Caco-2 (cell line): Measurements from ENCODE around the gene SYNPO. TPM values are rescaled to one million over a fixed set of nuclear protein-coding genes. Genes with fewer than 3 reads are reported as not detected.
A peak's percentile ranks its signal among the peaks of the same experiment; 100 is the strongest.

ENCODE experiments used
- BruUV-seq: library from RNA; stranded (reverse); fragments of 400-500 nt; replicated peaks from 2 replicates; lab custom pipeline; 2021; lab: Mats Ljungman, UMichigan
- CTCF ChIA-PET: fragments of 300-600 bp; sonication (Branson Sonifier 250); formaldehyde crosslinking; loops from one replicate; lab custom pipeline; 2022; ENCODE audit warnings: antibody characterized with exemption; lab: Charles Lee
- POLR2A ChIA-PET: fragments of 300-600 bp; sonication (Branson Sonifier 250); formaldehyde crosslinking; loops from one replicate; lab custom pipeline; 2022; ENCODE audit warnings: antibody characterized with exemption; lab: Charles Lee
- DNase-seq, 2 experiments: peaks; one replicate each; pipeline versions ENCODE4 v3.0.0 to v3.0.0-alpha.2; 2020 to 2022
- H3K27me3 ChIP-seq: replicated peaks from 2 replicates; pipeline ENCODE4 v1.6.0; 2011; ENCODE audit warnings: low read length; ENCODE audit not compliant: control insufficient read depth, insufficient read depth
- H3K36me3 ChIP-seq: 2 replicates; pipeline ENCODE4 v1.5.1; 2011; ENCODE audit warnings: low read length; ENCODE audit not compliant: control insufficient read depth, insufficient read depth
- H3K4me1 ChIP-seq: fragments of 250-450 bp; sonication (Bioruptor Pico); 2 replicates; pipeline ENCODE4 v1.5.1; 2020; ENCODE audit warnings: mild to moderate bottlenecking
- H3K4me3 ChIP-seq: 2 replicates; pipeline ENCODE4 v1.5.1; 2011; ENCODE audit warnings: low read depth, mild to moderate bottlenecking, control low read depth, low read length
- H3K9me3 ChIP-seq: fragments of 250-450 bp; sonication (Bioruptor Pico); 2 replicates; pipeline ENCODE4 v1.5.1; 2020; ENCODE audit warnings: mild to moderate bottlenecking, moderate library complexity
- H3K27ac Mint-ChIP-seq: one replicate; pipeline ENCODE4 v1.8.0; 2022; ENCODE audit warnings: mixed read lengths; ENCODE audit not compliant: unreplicated experiment
- H3K27me3 Mint-ChIP-seq: one replicate; pipeline ENCODE4 v1.8.0; 2022; ENCODE audit warnings: mixed read lengths; ENCODE audit not compliant: insufficient read depth, unreplicated experiment
- H3K36me3 Mint-ChIP-seq: one replicate; pipeline ENCODE4 v1.8.0; 2022; ENCODE audit warnings: mild to moderate bottlenecking, mixed read lengths; ENCODE audit not compliant: insufficient read depth, unreplicated experiment
- H3K4me1 Mint-ChIP-seq: one replicate; pipeline ENCODE4 v1.8.0; 2022; ENCODE audit warnings: low read depth, mixed read lengths; ENCODE audit not compliant: unreplicated experiment
- H3K4me3 Mint-ChIP-seq: one replicate; pipeline ENCODE4 v1.8.0; 2022; ENCODE audit warnings: mild to moderate bottlenecking, moderate library complexity, mixed read lengths; ENCODE audit not compliant: unreplicated experiment
- H3K9me3 Mint-ChIP-seq: one replicate; pipeline ENCODE4 v1.8.0; 2022; ENCODE audit warnings: mixed read lengths; ENCODE audit not compliant: unreplicated experiment
- CTCF ChIP-seq, 2 experiments: fragments of 200-600 bp in 1 of 2; IDR thresholded peaks; 1 replicate in 1 of 2; 2 replicates in 1 of 2; pipeline versions ENCODE4 v1.5.1 to v1.8.0; 2011 to 2022; ENCODE audit warnings: antibody characterized with exemption in 1 of 2, control low read depth in 1 of 2, inconsistent platforms in 1 of 2, low read depth in 1 of 2, low read length in 1 of 2, mild to moderate bottlenecking in 1 of 2, moderate library complexity in 1 of 2; ENCODE audit not compliant: insufficient read depth in 1 of 2, severe bottlenecking in 1 of 2, unreplicated experiment in 1 of 2
- intact Hi-C: fragments of 100-400 bp; cut with micrococcal nuclease; formaldehyde crosslinking; loops from one replicate; pipeline ENCODE4 v1.10.0; 2022; ENCODE audit not compliant: unreplicated experiment
- total RNA-seq: library from RNA; stranded (reverse); gene quantifications from 2 replicates; pipeline ENCODE4 v1.2.3, GENCODE V29; 2022

Gene SYNPO
- total RNA-seq, 1 experiment from 2014 or later = 25.1 TPM

DNA sequence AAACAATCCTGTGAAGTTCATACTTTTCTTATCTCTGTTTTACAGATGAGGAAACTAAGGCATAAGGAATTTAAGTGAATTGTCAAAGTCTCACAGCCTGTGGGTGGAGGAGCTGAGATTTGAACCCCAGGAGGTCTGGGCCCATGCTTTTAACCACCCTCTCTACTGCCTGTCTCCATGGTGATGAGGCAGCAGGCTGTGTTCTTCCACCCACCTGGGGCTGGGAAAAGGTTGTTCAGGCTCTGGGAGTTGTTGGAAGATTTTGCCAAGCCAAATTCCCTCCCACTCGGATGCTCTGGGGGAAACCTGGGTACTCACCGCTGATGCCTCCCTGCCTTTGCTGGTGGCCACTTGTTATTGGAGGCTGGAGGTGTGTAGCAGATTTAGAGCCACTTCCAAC, 18.3 kb upstream of the SYNPO start:
- Histone ChIP-seq H3K4me3 (no peak overlapping the region), H3K36me3 (no peaks in the 10 kb centered on the region), H3K4me1 (peaks cover 8% of the 10 kb centered on the region), H3K9me3 (no peaks in the 10 kb centered on the region), H3K27me3 (no peaks in the 10 kb centered on the region)
- H3K9me3 Mint-ChIP-seq = no peaks in the 10 kb centered on the region
- no peaks in the 10 kb centered on the region for H3K27me3 Mint-ChIP-seq
- intact Hi-C loops = no loop called here
- no peak overlapping the region for H3K27ac Mint-ChIP-seq
- no peak overlapping the region for H3K4me3 Mint-ChIP-seq
- no peak for DNase-seq
- no peak for TF ChIP-seq CTCF (IDR thresholded peaks at IDR 0.05; ENCODE audit: insufficient read depth in 1 of 2, low read depth in 1 of 2, low read length in 1 of 2, severe bottlenecking in 1 of 2, unreplicated experiment in 1 of 2)
- ChIA-PET CTCF (no interaction called here), POLR2A (no interaction called here)
- BruUV-seq = no TSS peak
- H3K4me1 Mint-ChIP-seq = peaks cover 9% of the 10 kb centered on the region
- H3K36me3 Mint-ChIP-seq = no peaks in the 10 kb centered on the region

DNA sequence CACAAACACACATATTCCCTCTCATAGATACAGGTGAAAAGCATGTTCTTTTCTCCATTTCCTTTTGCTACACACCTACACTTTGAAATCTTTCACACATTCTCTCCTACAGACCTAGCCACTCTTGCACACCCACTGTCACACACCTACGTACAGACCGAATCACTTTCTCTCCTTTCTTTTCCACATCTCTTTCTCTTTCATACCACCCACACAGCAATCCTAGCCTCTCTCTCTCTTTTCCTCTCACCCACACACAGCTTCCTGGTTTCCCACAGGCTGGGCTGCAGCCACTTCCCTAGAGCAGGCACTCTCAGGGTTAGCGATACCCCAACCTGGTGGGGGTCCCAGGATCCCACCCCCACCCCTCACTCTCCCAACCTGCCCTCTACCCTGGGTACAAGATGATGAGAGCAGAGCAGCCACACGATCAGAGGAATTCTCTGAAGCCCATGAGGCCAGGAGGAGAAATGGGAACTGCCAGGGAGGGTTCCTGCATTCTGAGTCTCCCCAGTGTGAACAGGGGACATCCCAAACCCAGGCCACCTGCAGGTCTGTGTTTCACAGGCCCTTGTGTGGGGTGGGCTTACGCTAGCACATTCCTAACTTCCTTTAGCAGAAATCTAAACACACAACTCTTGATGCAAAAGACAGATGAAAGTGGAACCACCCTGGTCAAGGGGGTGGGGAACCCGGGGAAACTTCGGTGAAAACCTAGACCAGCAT, 17.1 kb upstream of the SYNPO start:
- H3K4me1 ChIP-seq = peaks cover 15% of the 10 kb centered on the region
- no peaks in the 10 kb centered on the region for H3K36me3 ChIP-seq
- POLR2A ChIA-PET = no interaction called here
- no peak overlapping the region for H3K4me3 ChIP-seq
- H3K27ac Mint-ChIP-seq = no peak overlapping the region
- CTCF ChIA-PET = no interaction called here
- no peaks in the 10 kb centered on the region for H3K36me3 Mint-ChIP-seq
- H3K4me1 Mint-ChIP-seq = peaks cover 16% of the 10 kb centered on the region
- no peak overlapping the region for H3K4me3 Mint-ChIP-seq
- no peak for TF ChIP-seq CTCF (IDR thresholded peaks at IDR 0.05; ENCODE audit: insufficient read depth in 1 of 2, low read depth in 1 of 2, low read length in 1 of 2, severe bottlenecking in 1 of 2, unreplicated experiment in 1 of 2)
- H3K27me3 Mint-ChIP-seq = no peaks in the 10 kb centered on the region
- H3K9me3 ChIP-seq = no peaks in the 10 kb centered on the region
- BruUV-seq = no TSS peak
- intact Hi-C loops = no loop called here
- H3K27me3 ChIP-seq = no peaks in the 10 kb centered on the region
- no peaks in the 10 kb centered on the region for H3K9me3 Mint-ChIP-seq
- no peak for DNase-seq

GRCh38 chr5:150623878-150624216, 16.6 kb upstream of the SYNPO start:
- H3K27me3 Mint-ChIP-seq = no peaks in the 10 kb centered on the region
- intact Hi-C loops = no loop called here
- ChIA-PET POLR2A (no interaction called here), CTCF (no interaction called here)
- no peak for TF ChIP-seq CTCF (IDR thresholded peaks at IDR 0.05; ENCODE audit: insufficient read depth in 1 of 2, low read depth in 1 of 2, low read length in 1 of 2, severe bottlenecking in 1 of 2, unreplicated experiment in 1 of 2)
- Histone ChIP-seq H3K4me1 (peaks cover 15% of the 10 kb centered on the region), H3K4me3 (no peak overlapping the region), H3K27me3 (no peaks in the 10 kb centered on the region), H3K36me3 (no peaks in the 10 kb centered on the region), H3K9me3 (no peaks in the 10 kb centered on the region)
- peaks cover 16% of the 10 kb centered on the region for H3K4me1 Mint-ChIP-seq
- H3K27ac Mint-ChIP-seq = peak overlapping the region; percentile 71
- H3K36me3 Mint-ChIP-seq = no peaks in the 10 kb centered on the region
- H3K9me3 Mint-ChIP-seq = no peaks in the 10 kb centered on the region
- H3K4me3 Mint-ChIP-seq = peak overlapping the region; percentile 85
- DNase-seq = no peak
- BruUV-seq = no TSS peak
